NCI-H2227 treated with DMSO at 0.1 percent for 48 hours (cell line): ENCODE results near the gene TLR6.
"Not testable (repeated sequence)": the region's sequence is repeated elsewhere in the genome, so short reads cannot be mapped to it uniquely, and the experiment has no call there.

ENCODE experiments used
- DNase-seq: peaks from one replicate; lab custom pipeline; 2025; lab: John Stamatoyannopoulos, UW

TLR6 gene

DNA sequence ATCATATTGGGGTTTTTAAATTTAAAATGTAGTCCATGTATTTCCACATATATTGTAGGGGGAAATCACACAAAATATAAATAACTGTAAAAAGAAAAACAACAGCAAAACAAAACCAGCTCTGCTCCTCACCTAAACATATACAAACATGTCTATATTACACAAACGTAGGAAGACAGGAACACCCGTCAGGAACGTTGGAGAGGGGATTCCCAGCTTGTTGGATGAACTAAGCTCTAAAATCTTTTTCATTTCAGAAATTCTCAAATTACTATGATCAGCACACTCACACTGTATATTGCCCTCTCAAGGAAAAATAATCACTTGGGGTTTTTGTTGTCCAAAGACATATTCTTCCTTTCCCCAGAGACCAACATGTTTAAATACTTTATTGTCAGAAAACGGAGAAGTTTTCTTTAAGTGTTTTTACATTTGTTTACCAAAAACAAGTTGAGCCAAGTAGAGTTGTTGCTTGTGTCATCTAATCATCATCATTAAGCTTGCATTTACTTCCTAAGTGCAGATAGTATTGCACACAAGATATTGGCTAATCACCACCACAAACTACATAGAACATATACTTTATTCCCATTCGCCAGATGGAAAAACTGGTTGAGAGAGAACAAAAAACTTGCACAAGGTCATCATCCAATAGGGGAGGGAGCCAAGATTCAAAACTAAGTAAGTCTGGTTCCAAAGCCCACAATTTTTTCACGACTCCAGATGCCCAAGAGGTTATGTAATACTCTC is 71.4 kb downstream of the TLR6 start:
- DNase-seq, result no peak

DNA sequence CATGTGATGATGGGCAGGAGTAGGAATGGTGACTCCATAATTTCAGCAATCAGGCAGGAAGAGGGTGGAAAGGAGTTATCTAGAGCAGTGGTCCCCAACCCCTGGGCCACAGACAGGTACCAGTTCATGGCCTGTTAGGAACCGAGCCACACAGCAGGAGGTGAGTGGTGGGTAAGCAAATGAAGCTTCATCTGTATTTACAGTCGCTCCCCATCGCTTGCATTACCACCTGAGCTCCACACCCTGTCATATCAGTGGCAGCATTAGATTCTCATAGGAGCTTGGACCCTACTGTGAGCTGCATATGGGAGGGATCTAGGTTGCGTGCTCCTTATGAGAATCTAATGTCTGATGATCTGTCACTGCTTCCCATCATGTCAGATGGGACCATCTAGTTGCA is 72.5 kb downstream of the TLR6 start:
- no peak for DNase-seq

DNA sequence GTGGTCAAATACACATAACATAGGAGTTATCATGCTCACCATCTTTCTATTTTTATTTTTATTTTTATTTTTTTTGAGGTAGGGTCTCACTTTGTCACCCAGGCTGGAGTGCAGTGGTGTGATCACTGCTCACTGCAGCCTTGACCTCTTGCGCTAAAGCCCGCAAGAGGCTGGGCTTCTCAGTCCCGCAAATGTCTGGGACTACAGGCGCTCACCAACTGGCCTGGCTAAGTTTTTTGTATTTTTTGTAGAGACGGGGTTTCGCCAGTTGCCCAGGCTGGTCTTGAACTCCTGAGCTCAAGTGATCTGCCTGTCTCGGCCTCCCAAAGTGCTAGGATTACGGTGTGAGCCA is 73.5 kb downstream of the TLR6 start:
- no peak for DNase-seq

DNA sequence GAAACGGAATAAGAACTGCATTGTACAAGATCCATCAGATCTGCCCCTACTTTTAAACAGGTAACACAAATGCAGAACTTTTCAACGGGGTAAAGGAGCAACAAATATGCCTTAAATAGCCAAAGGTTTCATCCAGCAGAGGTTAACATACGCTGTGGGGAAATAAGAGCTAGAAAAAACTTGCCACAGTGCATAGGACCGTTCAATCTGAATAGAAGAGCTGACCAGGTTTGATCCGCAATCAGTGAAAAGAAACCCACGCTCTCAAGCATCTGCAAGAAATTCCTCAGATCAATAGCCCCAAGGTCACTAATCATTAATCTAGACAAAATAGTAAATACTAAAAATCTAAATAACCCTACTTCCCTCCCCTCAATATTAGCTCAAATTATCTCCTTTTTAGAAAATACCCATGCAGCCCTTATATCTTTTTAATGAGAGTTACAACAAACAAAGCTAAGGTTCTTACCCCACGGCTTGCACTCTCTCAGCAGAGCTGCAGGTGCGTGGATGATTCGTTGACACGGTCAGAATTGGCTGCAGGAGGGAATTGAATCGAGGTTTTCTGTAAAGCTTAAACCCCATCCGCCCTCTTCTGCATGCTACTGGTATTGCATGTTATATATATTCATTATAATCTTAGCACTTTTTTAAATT is 74.0 kb downstream of the TLR6 start, which contains the start of gene TLR10:
Gene TLR10 (minus strand): TSS at position 539 of the 657 bp plus-strand sequence. CDS start 7,400 bp downstream, outside the sequence.
- DNase-seq, result peak; percentile 40

DNA sequence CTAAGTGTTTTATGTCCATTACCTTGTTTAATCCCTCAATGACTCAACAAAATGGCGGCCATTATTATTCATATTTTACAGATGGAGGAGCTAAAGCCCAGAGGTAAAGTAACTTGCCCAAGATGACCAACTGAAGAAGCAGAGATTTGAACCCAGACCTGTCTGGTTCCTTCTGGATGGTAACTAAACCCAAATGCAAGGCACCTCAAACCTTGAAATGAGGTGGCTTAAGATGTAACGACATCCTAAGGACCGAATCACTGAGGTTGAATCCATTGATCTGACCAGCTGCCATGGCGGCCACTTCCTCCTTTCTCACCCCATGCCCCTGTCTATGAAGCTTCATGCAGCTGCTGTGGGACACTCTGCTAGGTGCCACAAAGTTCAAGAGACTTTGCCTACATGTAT is 74.8 kb downstream of the TLR6 start:
- DNase-seq, result no peak

DNA sequence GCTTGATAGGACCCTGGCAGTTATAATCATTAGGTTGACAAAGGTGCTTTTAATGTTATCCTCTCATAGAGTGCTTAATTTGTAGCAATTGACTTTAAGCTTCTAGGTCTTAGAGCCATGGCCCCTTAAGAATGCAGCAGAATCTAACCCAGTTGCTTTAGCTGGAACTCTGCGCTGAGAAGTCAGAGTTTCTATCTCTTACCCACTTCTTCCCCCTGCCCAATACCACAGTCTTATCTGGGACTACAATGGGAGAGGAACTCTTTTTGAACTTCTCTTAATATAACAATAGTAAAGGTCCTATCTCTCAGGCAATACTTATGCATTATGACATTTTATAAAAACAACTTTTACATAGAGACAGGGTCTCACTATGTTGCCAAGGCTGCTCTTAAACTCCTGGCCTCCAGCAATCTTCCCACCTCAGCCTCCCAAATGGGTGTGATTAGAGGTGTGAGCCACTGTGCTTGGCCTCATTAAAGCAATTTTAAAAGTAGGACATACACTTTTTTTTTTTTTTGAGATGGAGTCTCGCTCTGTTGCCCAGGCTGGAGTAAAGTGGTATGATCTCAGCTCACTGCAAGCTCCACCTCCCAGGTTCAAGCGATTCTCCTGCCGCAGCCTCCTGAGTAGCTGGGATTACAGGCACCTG is 75.7 kb downstream of the TLR6 start:
- no peak for DNase-seq

DNA sequence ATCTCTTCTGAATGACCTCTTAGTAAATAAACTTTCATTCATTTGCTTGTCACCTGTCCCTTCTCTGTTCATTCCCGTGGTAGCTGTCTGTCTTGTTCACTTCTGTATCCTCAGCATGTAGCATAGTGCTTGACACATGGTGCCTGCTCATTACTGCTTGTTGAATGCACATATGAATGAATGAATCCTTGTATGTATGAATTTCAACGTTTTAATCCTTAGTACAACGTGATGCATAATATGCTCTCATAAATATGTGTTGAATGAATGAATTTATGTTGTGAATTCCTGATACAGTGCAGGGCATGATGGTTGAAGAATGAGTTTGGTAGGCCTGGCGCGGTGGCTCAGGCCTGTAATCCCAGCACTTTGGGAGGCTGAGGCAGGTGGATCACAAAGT is 76.8 kb downstream of the TLR6 start:
- DNase-seq, result no peak

DNA sequence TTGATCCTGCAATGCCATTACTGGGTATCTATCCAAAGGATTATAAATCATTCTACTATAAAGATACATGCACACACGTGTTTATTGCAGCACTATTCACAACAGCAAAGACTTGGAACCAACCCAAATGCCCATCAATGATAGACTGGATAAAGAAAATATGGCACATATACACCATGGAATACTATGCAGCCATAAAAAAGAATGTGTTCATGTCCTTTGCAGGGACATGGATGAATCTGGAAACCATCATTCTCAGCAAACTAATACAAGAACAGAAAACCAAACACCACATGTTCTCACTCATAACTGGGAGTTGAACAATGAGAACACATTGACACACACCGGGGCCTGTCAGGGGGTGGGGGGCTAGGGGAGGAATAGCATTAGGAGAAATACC is 78.7 kb downstream of the TLR6 start:
- DNase-seq, result not testable (repeated sequence)

DNA sequence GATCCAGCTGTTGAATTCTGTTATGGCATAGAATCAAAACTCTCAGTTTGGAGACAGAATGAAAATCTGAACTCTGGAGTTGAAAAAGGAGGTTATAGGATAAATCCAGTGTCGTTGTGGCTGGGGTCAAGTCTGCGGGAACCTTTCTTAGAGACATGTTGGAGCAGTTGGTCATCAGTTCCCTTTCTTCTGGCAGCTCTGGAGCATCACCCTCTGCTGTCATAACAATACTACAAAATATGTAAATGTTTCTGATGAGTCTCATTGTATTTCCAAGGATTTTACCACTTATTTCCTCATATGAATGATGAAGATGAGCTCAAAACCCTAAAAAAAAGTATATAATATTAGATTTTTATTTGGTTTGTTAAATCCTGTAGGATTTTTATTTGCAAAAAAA is 81.3 kb downstream of the TLR6 start:
- DNase-seq, result no peak

DNA sequence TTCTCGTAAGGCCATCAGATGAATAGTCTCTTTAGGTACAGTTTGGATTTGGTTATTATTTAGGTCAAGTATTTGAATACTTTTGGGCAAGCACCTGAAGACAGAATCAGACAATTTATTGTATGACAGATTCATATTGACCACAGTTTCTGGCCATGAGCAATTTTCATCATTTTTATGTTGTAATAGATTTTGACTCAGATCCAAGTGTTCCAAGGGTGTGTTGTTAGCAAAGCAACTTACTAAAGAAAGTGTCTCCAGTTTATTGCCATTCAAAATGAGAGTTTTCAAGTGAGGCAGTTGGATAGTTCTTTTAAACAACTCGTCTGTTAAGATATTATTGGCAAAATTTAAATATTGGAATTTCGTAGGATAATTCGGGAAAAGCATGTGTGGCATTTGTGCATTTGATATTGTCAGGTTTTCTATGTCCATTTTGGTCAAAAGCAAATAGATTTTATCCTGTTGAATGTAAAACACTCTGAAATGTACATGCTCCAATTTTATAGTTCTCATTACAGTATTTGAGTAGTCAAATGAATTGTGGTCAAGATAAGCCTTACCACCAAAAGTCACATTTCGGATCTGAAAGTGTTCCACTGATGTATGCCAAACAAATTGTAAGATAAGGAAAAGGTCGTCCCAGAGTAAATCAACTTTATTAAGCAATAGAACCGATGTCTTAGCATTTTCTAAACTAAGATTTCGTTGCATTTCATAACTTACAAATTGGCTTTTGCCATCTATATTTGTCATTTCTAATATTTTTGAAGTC is 82.2 kb downstream of the TLR6 start:
- DNase-seq, result no peak
